K562 (cell line): ENCODE data around the gene GCSAM.

Experiments
- CBX8 ChIP-seq: fragments of 200-600 bp; sonication (generic); IDR thresholded peaks from 2 replicates; pipeline ENCODE4 v1.6.1; 2012; ENCODE audit warnings: borderline replicate concordance, mixed run types, low read depth, mild to moderate bottlenecking, moderate library complexity, mixed read lengths, low read length, control low read depth, inconsistent platforms; ENCODE audit not compliant: poor library complexity, severe bottlenecking; ENCODE audit errors: extremely low read depth
- ETV6 ChIP-seq, 3 experiments: fragments of 150-350 bp in 1 of 3; sonication (generic) in 1 of 3; formaldehyde crosslinking in 1 of 3; IDR thresholded peaks; 2 replicates each; pipeline versions ENCODE4 v1.6.1 to v1.8.0; 2014 to 2022; ENCODE audit warnings: borderline replicate concordance in 2 of 3, low read depth in 2 of 3, antibody characterized with exemption in 1 of 3, low read length in 1 of 3, mild to moderate bottlenecking in 1 of 3, missing genetic modification reagents in 1 of 3
- TF ChIP-seq, protein P1 (sequence below), 2 experiments: fragments of 450-650 bp in 1 of 2; sonication (generic) in 1 of 2; formaldehyde crosslinking in 1 of 2; IDR thresholded peaks in 1 of 2; conservative IDR thresholded peaks in 1 of 2; 2 replicates each; pipeline versions ENCODE4 v1.6.1 to v1.8.1; 2016 to 2023; ENCODE audit warnings: mild to moderate bottlenecking in 2 of 2, moderate library complexity in 2 of 2, inconsistent platforms in 1 of 2, missing genetic modification reagents in 1 of 2
- TF ChIP-seq, protein P2 (sequence below): fragments of 450-650 bp; formaldehyde crosslinking; IDR thresholded peaks from 2 replicates; pipeline ENCODE4 v1.4.0; 2020; ENCODE audit warnings: mild to moderate bottlenecking, moderate library complexity

DNA sequence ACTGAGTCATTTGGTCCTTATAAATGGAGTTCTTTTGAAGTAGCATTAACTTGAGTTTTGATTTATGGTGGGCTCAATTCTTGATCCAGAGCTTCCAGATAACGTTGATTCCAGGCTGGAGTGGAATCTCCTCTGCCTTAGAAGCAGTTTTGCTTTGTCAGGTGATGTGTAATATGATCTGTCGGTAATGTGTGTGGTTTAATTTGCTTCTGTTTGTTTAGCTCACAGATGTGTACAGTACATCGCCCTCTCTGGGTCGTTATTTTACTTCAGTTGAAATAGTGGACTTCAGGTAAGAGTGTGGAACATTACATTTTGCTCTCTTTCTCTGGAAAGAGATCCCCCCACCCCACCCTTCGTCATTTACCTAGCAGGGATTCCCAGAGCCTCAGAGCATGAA is 23.7 kb downstream of the GCSAM start:
- TF ChIP-seq, protein P1, sequence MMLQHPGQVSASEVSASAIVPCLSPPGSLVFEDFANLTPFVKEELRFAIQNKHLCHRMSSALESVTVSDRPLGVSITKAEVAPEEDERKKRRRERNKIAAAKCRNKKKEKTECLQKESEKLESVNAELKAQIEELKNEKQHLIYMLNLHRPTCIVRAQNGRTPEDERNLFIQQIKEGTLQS (IDR thresholded peaks at IDR 0.05), result no peak
- TF ChIP-seq, protein P1 (CRISPR knock-in tag; conservative IDR thresholded peaks at IDR 0.05), result no peak
- TF ChIP-seq ETV6 (IDR thresholded peaks at IDR 0.05; ENCODE audit: borderline replicate concordance in 1 of 2, low read depth in 2 of 2, low read length in 1 of 2), result no peak
- no peak for TF ChIP-seq ETV6 (CRISPR knock-in tag; IDR thresholded peaks at IDR 0.05; ENCODE audit: borderline replicate concordance)
- TF ChIP-seq, protein P2, sequence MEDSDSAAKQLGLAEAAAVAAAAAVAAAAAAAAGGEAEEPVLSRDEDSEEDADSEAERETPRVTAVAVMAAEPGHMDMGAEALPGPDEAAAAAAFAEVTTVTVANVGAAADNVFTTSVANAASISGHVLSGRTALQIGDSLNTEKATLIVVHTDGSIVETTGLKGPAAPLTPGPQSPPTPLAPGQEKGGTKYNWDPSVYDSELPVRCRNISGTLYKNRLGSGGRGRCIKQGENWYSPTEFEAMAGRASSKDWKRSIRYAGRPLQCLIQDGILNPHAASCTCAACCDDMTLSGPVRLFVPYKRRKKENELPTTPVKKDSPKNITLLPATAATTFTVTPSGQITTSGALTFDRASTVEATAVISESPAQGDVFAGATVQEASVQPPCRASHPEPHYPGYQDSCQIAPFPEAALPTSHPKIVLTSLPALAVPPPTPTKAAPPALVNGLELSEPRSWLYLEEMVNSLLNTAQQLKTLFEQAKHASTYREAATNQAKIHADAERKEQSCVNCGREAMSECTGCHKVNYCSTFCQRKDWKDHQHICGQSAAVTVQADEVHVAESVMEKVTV (CRISPR knock-in tag), result no peak
- no peak for TF ChIP-seq CBX8
